Occipital lobe (tissue), 2 donors: ENCODE results near the gene CANX. TPM values are rescaled to one million over a fixed set of nuclear protein-coding genes. Genes with fewer than 3 reads are reported as not detected.

Experiments used
- DNase-seq: peaks from one replicate; lab custom pipeline; 2025; lab: John Stamatoyannopoulos, UW
- total RNA-seq: library from RNA; depleted of rRNA; stranded (reverse); fragments of >200 nt; gene quantifications from one replicate; pipeline ENCODE4 v1.2.3, GENCODE V29; 2014

Gene CANX
- total RNA-seq, 1 donor from 2014 or later: 352 TPM

GRCh38 chr5:179777456-179777855 is 78.7 kb downstream of the CANX start:
- no peak for DNase-seq

- DNase-seq: no peak
These were observed 79.1 kb downstream of the CANX start for GRCh38 chr5:179777909-179778308.

- no peak for DNase-seq
These were observed 79.8 kb downstream of the CANX start for GRCh38 chr5:179778591-179778990.

GRCh38 chr5:179779826-179780225 is 81.1 kb downstream of the CANX start:
- DNase-seq: no peak

- no peak for DNase-seq
These were observed 81.6 kb downstream of the CANX start for GRCh38 chr5:179780362-179780761.

Other genes starting within 250 kb of the CANX start
- 24.0 TPM for gene RUFY1, start 148.4 kb upstream of the CANX start, total RNA-seq
- gene HNRNPH1, start 75.3 kb upstream of the CANX start, total RNA-seq: 755 TPM
- not detected for gene CBY3, start 17.9 kb upstream of the CANX start, total RNA-seq
- gene MAML1, start 33.9 kb downstream of the CANX start, total RNA-seq: 9.4 TPM
- 1.7 TPM for gene LTC4S, start 95.0 kb downstream of the CANX start, total RNA-seq
- gene MGAT4B, start 107.9 kb downstream of the CANX start, total RNA-seq: 47.4 TPM
- 53.5 TPM for gene SQSTM1, start 121.9 kb downstream of the CANX start, total RNA-seq
- 26.7 TPM for gene MRNIP, start 159.8 kb downstream of the CANX start, total RNA-seq
- gene TBC1D9B, start 208.9 kb downstream of the CANX start, total RNA-seq: 23.9 TPM